Nephron (organoid): ENCODE measurements around the gene LYRM7.

Source experiments
- H3K27ac Mint-ChIP-seq, 3 experiments: 2 replicates each; pipeline ENCODE4 v1.8.0; 2020; ENCODE audit warnings: mixed read lengths in 3 of 3, mild to moderate bottlenecking in 2 of 3, moderate library complexity in 1 of 3
- H3K27me3 Mint-ChIP-seq: 2 replicates; pipeline ENCODE4 v1.8.0; 2021; ENCODE audit warnings: low read depth, mild to moderate bottlenecking, moderate library complexity, mixed read lengths
- H3K36me3 Mint-ChIP-seq: 2 replicates; pipeline ENCODE4 v1.8.0; 2020; ENCODE audit warnings: low read depth, mixed read lengths
- H3K4me1 Mint-ChIP-seq: 2 replicates; pipeline ENCODE4 v1.8.0; 2020; ENCODE audit warnings: mixed read lengths
- H3K4me3 Mint-ChIP-seq, 3 experiments: 2 replicates each; pipeline ENCODE4 v1.8.0; 2020; ENCODE audit warnings: mild to moderate bottlenecking in 3 of 3, mixed read lengths in 3 of 3, moderate library complexity in 2 of 3
- H3K9me3 Mint-ChIP-seq: 2 replicates; pipeline ENCODE4 v1.8.0; 2020; ENCODE audit warnings: mixed read lengths
- CTCF ChIP-seq, 3 experiments: fragments of 200-600 bp; sonication (generic); IDR thresholded peaks; one replicate each; pipeline ENCODE4 v1.5.0; 2021; ENCODE audit warnings: antibody characterized with exemption in 3 of 3; ENCODE audit not compliant: unreplicated experiment in 3 of 3

Gene LYRM7

DNA sequence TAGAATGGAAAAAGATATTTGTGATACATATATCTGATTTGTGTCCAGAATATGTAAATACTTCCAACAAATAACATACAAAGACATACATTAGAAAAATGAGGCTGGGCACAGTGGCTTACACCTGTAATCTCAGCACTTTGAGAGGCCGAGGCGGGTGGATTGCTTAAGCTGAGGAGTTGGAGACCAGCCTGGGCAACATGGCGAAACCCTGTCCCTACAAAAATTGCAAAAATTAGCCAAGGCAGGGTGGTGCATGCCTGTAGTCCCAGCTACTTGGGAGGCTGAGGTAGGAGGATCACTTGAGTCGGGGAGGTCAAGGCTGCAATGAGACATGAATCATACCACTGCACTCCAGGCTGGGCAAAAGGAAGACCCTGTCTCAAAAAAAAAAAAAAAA lies 47.0 kb downstream of the LYRM7 start:
- Mint-ChIP-seq H3K4me1 (peaks cover 12% of the 10 kb centered on the region), H3K27ac (no peak overlapping the region), H3K9me3 (no peaks in the 10 kb centered on the region), H3K36me3 (no peaks in the 10 kb centered on the region), H3K27me3 (no peaks in the 10 kb centered on the region), H3K4me3 (no peak overlapping the region)
- TF ChIP-seq CTCF (IDR thresholded peaks at IDR 0.05; ENCODE audit: unreplicated experiment in 3 of 3), result no peak

DNA sequence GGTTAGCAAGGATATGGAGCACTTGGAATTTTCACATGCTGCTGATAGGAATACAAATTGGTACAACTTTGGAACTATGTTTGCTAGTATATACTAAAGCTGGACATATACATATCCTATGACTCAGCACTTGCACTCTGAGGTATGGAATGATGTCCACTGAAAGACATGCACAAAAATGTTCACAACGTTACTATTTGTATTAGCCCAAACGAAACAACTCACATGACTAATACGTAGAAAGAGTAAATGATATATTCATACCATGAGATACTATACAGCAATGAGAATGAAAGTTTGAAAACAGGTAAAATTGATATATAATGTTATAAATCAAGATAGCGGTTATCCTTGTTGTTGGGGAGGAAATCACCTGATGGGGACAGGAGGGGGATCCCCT lies 47.6 kb downstream of the LYRM7 start:
- no peak overlapping the region for H3K27ac Mint-ChIP-seq
- TF ChIP-seq CTCF (IDR thresholded peaks at IDR 0.05; ENCODE audit: unreplicated experiment in 3 of 3), result no peak
- H3K36me3 Mint-ChIP-seq, result no peaks in the 10 kb centered on the region
- H3K4me1 Mint-ChIP-seq, result peaks cover 12% of the 10 kb centered on the region
- H3K4me3 Mint-ChIP-seq, result no peak overlapping the region
- H3K27me3 Mint-ChIP-seq, result no peaks in the 10 kb centered on the region
- no peaks in the 10 kb centered on the region for H3K9me3 Mint-ChIP-seq

DNA sequence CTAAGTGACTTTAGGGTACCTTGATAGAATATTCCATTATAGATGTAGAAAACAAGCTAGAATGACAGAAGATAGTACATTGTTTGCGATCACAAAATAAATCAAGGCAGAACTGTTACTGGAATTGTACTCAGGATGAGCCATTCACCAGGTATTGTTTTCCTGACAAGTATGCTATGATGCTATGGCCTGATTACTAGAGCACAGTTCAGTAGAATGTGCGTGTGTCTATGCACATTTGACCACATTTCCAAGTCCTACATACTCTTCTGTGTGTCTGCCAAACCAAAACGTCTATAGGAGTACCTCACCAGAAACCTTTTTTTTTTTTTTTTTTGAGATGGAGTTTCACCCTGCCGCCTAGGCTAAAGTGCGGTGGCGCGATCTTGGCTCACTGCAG lies 49.8 kb downstream of the LYRM7 start:
- H3K27me3 Mint-ChIP-seq, result no peaks in the 10 kb centered on the region
- no peak overlapping the region for H3K27ac Mint-ChIP-seq
- no peaks in the 10 kb centered on the region for H3K36me3 Mint-ChIP-seq
- no peak for TF ChIP-seq CTCF (IDR thresholded peaks at IDR 0.05; ENCODE audit: unreplicated experiment in 3 of 3)
- no peaks in the 10 kb centered on the region for H3K4me1 Mint-ChIP-seq
- H3K9me3 Mint-ChIP-seq, result no peaks in the 10 kb centered on the region
- H3K4me3 Mint-ChIP-seq, result no peak overlapping the region

- Mint-ChIP-seq H3K27me3 (no peaks in the 10 kb centered on the region), H3K4me1 (no peaks in the 10 kb centered on the region), H3K36me3 (no peaks in the 10 kb centered on the region), H3K9me3 (no peaks in the 10 kb centered on the region), H3K27ac (no peak overlapping the region), H3K4me3 (no peak overlapping the region)
- TF ChIP-seq CTCF (IDR thresholded peaks at IDR 0.05; ENCODE audit: unreplicated experiment in 3 of 3), result no peak
These were observed 50.4 kb downstream of the LYRM7 start for GRCh38 chr5:131221008-131221703.

- no peak for TF ChIP-seq CTCF (IDR thresholded peaks at IDR 0.05; ENCODE audit: unreplicated experiment in 3 of 3)
- H3K36me3 Mint-ChIP-seq, result no peaks in the 10 kb centered on the region
- H3K9me3 Mint-ChIP-seq, result no peaks in the 10 kb centered on the region
- H3K27me3 Mint-ChIP-seq, result no peaks in the 10 kb centered on the region
- H3K4me1 Mint-ChIP-seq, result no peaks in the 10 kb centered on the region
- no peak overlapping the region for H3K27ac Mint-ChIP-seq
- no peak overlapping the region for H3K4me3 Mint-ChIP-seq
These were observed 51.1 kb downstream of the LYRM7 start for GRCh38 chr5:131221888-131222287.

- Mint-ChIP-seq H3K36me3 (no peaks in the 10 kb centered on the region), H3K27ac (no peak overlapping the region), H3K27me3 (no peaks in the 10 kb centered on the region), H3K4me3 (no peak overlapping the region), H3K9me3 (no peaks in the 10 kb centered on the region), H3K4me1 (no peaks in the 10 kb centered on the region)
- no peak for TF ChIP-seq CTCF (IDR thresholded peaks at IDR 0.05; ENCODE audit: unreplicated experiment in 3 of 3)
These were observed 52.0 kb downstream of the LYRM7 start for GRCh38 chr5:131222731-131223130.
